Vagina (tissue), 2 donors: ENCODE measurements around the gene SIRPD. TPM values are rescaled to one million over a fixed set of nuclear protein-coding genes. Genes with fewer than 3 reads are reported as not detected.
A peak's percentile ranks its signal among the peaks of the same experiment; 100 is the strongest.
"Not testable (repeated sequence)": the region's sequence is repeated elsewhere in the genome, so short reads cannot be mapped to it uniquely, and the experiment has no call there.

ENCODE experiments used
- DNase-seq, 2 donors: peaks; one replicate each; pipeline ENCODE4 v3.0.0-alpha.2; 2017; ENCODE audit errors: extremely low spot score in 2 of 2
- H3K27ac ChIP-seq: fragments of 200-600 bp; sonication (generic); one replicate; pipeline ENCODE4 v1.5.1; 2019
- H3K27me3 ChIP-seq: fragments of 200-600 bp; sonication (generic); one replicate; pipeline ENCODE4 v1.5.1; 2019
- H3K36me3 ChIP-seq, 2 donors: fragments of 200-600 bp; sonication (generic); one replicate each; pipeline ENCODE4 v1.5.1; 2017 to 2019
- H3K4me1 ChIP-seq: fragments of 200-600 bp; sonication (generic); one replicate; pipeline ENCODE4 v1.5.1; 2019
- H3K4me3 ChIP-seq, 2 donors: fragments of 200-600 bp; sonication (generic); 1 replicate in 1 of 2; 2 replicates in 1 of 2; pipeline ENCODE4 v1.5.1; 2016 to 2019
- H3K9me3 ChIP-seq: fragments of 200-600 bp; sonication (generic); one replicate; pipeline ENCODE4 v1.5.1; 2019
- CTCF ChIP-seq, 3 experiments: fragments of 450-650 bp in 2 of 3; fragments of 200-600 bp in 1 of 3; sonication (generic) in 1 of 3; IDR thresholded peaks; one replicate each; pipeline ENCODE4 v1.5.1; 2017 to 2019; ENCODE audit warnings: antibody characterized with exemption in 3 of 3, mild to moderate bottlenecking in 2 of 3, moderate library complexity in 2 of 3
- POLR2A ChIP-seq, 2 donors: fragments of 450-650 bp; IDR thresholded peaks; one replicate each; pipeline ENCODE4 v1.6.1; 2017; ENCODE audit warnings: antibody characterized with exemption in 2 of 2, mild to moderate bottlenecking in 2 of 2, moderate library complexity in 2 of 2
- POLR2AphosphoS5 ChIP-seq, 2 donors: sonication (generic); formaldehyde crosslinking; IDR thresholded peaks; one replicate each; pipeline ENCODE4 v1.9.0; 2017; ENCODE audit warnings: antibody characterized with exemption in 2 of 2, mild to moderate bottlenecking in 2 of 2, low read depth in 1 of 2; ENCODE audit not compliant: insufficient read depth in 1 of 2
- intact Hi-C: fragments of 100-400 bp; cut with DNase I; formaldehyde crosslinking; loops from one replicate; pipeline ENCODE4 v1.15.1; 2023
- total RNA-seq: library from RNA; depleted of rRNA; stranded (reverse); fragments of >200 nt; gene quantifications from one replicate; pipeline ENCODE4 v1.2.3, GENCODE V29; 2016

SIRPD gene
- total RNA-seq, 1 donor from 2014 or later, result not detected

GRCh38 chr20:1587781-1588532, 30.5 kb upstream of the SIRPD start:
- no peaks in the 10 kb centered on the region for H3K27me3 ChIP-seq
- intact Hi-C loops, result no loop called here
- no peak overlapping the region for H3K4me3 ChIP-seq
- no peaks in the 10 kb centered on the region for H3K9me3 ChIP-seq
- no peaks in the 10 kb centered on the region for H3K4me1 ChIP-seq
- H3K27ac ChIP-seq, result no peak overlapping the region
- TF ChIP-seq POLR2AphosphoS5 (IDR thresholded peaks at IDR 0.05; ENCODE audit: insufficient read depth in 1 of 2, low read depth in 1 of 2) (no peak), CTCF (IDR thresholded peaks at IDR 0.05) (no peak)
- DNase-seq, result no peak
- H3K36me3 ChIP-seq, result no peaks in the 10 kb centered on the region

GRCh38 chr20:1579488-1579887, 22.0 kb upstream of the SIRPD start:
- no peak overlapping the region for H3K27ac ChIP-seq
- no peaks in the 10 kb centered on the region for H3K36me3 ChIP-seq
- TF ChIP-seq POLR2AphosphoS5 (IDR thresholded peaks at IDR 0.05; ENCODE audit: insufficient read depth in 1 of 2, low read depth in 1 of 2) (no peak), POLR2A (IDR thresholded peaks at IDR 0.05) (no peak), CTCF (IDR thresholded peaks at IDR 0.05) (no peak)
- H3K27me3 ChIP-seq, result no peaks in the 10 kb centered on the region
- H3K4me1 ChIP-seq, result no peaks in the 10 kb centered on the region
- no peak overlapping the region for H3K4me3 ChIP-seq
- no peaks in the 10 kb centered on the region for H3K9me3 ChIP-seq
- intact Hi-C loops, result no loop called here
- DNase-seq, result peak in 1 of 2 donors; percentile 43

- TF ChIP-seq POLR2A (IDR thresholded peaks at IDR 0.05) (no peak), CTCF (IDR thresholded peaks at IDR 0.05) (no peak), POLR2AphosphoS5 (IDR thresholded peaks at IDR 0.05; ENCODE audit: insufficient read depth in 1 of 2, low read depth in 1 of 2) (no peak)
- Histone ChIP-seq H3K36me3 (no peaks in the 10 kb centered on the region), H3K27ac (no peak overlapping the region), H3K4me1 (no peaks in the 10 kb centered on the region), H3K27me3 (no peaks in the 10 kb centered on the region), H3K9me3 (no peaks in the 10 kb centered on the region), H3K4me3 (no peak overlapping the region)
- intact Hi-C loops, result no loop called here
- peak in 1 of 2 donors; percentile 28 for DNase-seq
Observed at GRCh38 chr20:1577906-1578305, 20.4 kb upstream of the SIRPD start.

- H3K27me3 ChIP-seq, intact Hi-C loops: not testable (repeated sequence)
- DNase-seq, result peak in 1 of 2 donors; percentile 46
Observed at GRCh38 chr20:1577313-1577712, 19.8 kb upstream of the SIRPD start.

GRCh38 chr20:1576641-1577040, 19.1 kb upstream of the SIRPD start:
- H3K9me3 ChIP-seq, result no peaks in the 10 kb centered on the region
- no peak overlapping the region for H3K4me3 ChIP-seq
- no peak overlapping the region for H3K27ac ChIP-seq
- intact Hi-C loops, result no loop called here
- no peaks in the 10 kb centered on the region for H3K27me3 ChIP-seq
- no peak for DNase-seq
- no peaks in the 10 kb centered on the region for H3K4me1 ChIP-seq
- H3K36me3 ChIP-seq, result no peaks in the 10 kb centered on the region
- TF ChIP-seq POLR2A (IDR thresholded peaks at IDR 0.05) (no peak), POLR2AphosphoS5 (IDR thresholded peaks at IDR 0.05; ENCODE audit: insufficient read depth in 1 of 2, low read depth in 1 of 2) (no peak), CTCF (IDR thresholded peaks at IDR 0.05) (no peak)

More at GRCh38 chr20:1577313-1577712, 19.8 kb upstream of the SIRPD start:
- not testable (repeated sequence) for H3K4me3 ChIP-seq, H3K27ac ChIP-seq, H3K36me3 ChIP-seq, H3K4me1 ChIP-seq, H3K9me3 ChIP-seq

- H3K9me3 ChIP-seq, H3K4me1 ChIP-seq, intact Hi-C loops, H3K36me3 ChIP-seq, H3K4me3 ChIP-seq, H3K27me3 ChIP-seq, H3K27ac ChIP-seq: not testable (repeated sequence)
- DNase-seq, result peak in 1 of 2 donors; percentile 7
Observed at GRCh38 chr20:1576003-1576402, 18.5 kb upstream of the SIRPD start.

- H3K4me1 ChIP-seq, H3K4me3 ChIP-seq: not testable (repeated sequence)
- peak in 1 of 2 donors; percentile 89 for DNase-seq
Observed at GRCh38 chr20:1571583-1571982, 14.1 kb upstream of the SIRPD start.

More at GRCh38 chr20:1571583-1571982, 14.1 kb upstream of the SIRPD start:
- H3K9me3 ChIP-seq, H3K27ac ChIP-seq, H3K36me3 ChIP-seq, intact Hi-C loops, H3K27me3 ChIP-seq: not testable (repeated sequence)
